Ovary (tissue), 9 donors: ENCODE measurements around the gene FARS2. TPM values are rescaled to one million over a fixed set of nuclear protein-coding genes. Genes with fewer than 3 reads are reported as not detected.

ENCODE experiments used
- DNase-seq, 5 donors: peaks; one replicate each; pipeline ENCODE4 v3.0.0-alpha.2; 2019 to 2020
- H3K27ac ChIP-seq, 2 donors: fragments of 200-600 bp; one replicate each; pipeline versions ENCODE4 v1.5.1 to v1.8.0; 2019 to 2022
- H3K27me3 ChIP-seq: fragments of 200-600 bp; one replicate; pipeline ENCODE4 v1.8.0; 2022
- H3K36me3 ChIP-seq: fragments of 200-600 bp; sonication (generic); one replicate; pipeline ENCODE4 v1.5.1; 2019
- H3K4me1 ChIP-seq: one replicate; pipeline ENCODE4 v1.8.1; 2013; ENCODE audit warnings: mild to moderate bottlenecking, moderate library complexity; ENCODE audit not compliant: insufficient read depth
- H3K4me3 ChIP-seq: fragments of 200-600 bp; sonication (generic); one replicate; pipeline ENCODE4 v1.5.1; 2017
- H3K9me3 ChIP-seq, 2 donors: fragments of 200-600 bp in 1 of 2; sonication (generic) in 1 of 2; one replicate each; pipeline versions ENCODE4 v1.5.1 to v1.8.1; 2013 to 2019; ENCODE audit warnings: mild to moderate bottlenecking in 1 of 2, moderate library complexity in 1 of 2
- CTCF ChIP-seq, 3 donors: fragments of 450-650 bp in 2 of 3; fragments of 200-600 bp in 1 of 3; IDR thresholded peaks; one replicate each; pipeline versions ENCODE4 v1.5.1 to v1.8.0; 2016 to 2022; ENCODE audit warnings: antibody characterized with exemption in 3 of 3, mild to moderate bottlenecking in 1 of 3
- EP300 ChIP-seq: sonication (generic); formaldehyde crosslinking; IDR thresholded peaks from one replicate; pipeline ENCODE4 v1.6.1; 2017; ENCODE audit warnings: antibody characterized with exemption
- POLR2A ChIP-seq: fragments of 450-650 bp; IDR thresholded peaks from one replicate; pipeline ENCODE4 v1.6.1; 2017; ENCODE audit warnings: antibody characterized with exemption, mild to moderate bottlenecking, moderate library complexity
- WGBS, 3 donors: extraction: QIAGEN DNeasy Blood & Tissue Kit in 1 of 3; methylation state at CpG; one replicate each; pipeline versions ENCODE4 v1.1.5 to v1.1.7; 2013 to 2017; 5-methylcytosine and 5-hydroxymethylcytosine counted together
- intact Hi-C, 4 donors: fragments of 100-400 bp; cut with DNase I; formaldehyde crosslinking; loops; one replicate each; pipeline versions ENCODE4 v1.11.0 to v1.15.1; 2022 to 2023
- polyA plus RNA-seq, 2 donors: library from polyadenylated mRNA; stranded (reverse); fragments of 200-250 nt in 1 of 2; fragments of 350-450 nt in 1 of 2; fragmentation: Illumina TruSeq in 1 of 2; extraction: RNeasy Lipid Tissue Mini Kit (QIAGEN cat#74804) in 1 of 2; gene quantifications; one replicate each; pipeline ENCODE4 v1.2.3, GENCODE V29; 2013 to 2014
- total RNA-seq, 7 donors: library from RNA; depleted of rRNA in 2 of 7; stranded (reverse); fragments of >200 nt in 2 of 7; fragmentation: NEBNext Ultra II Directional in 3 of 7; extraction: Animal tissue kit (Norgen Biotek cat#: 25700) in 3 of 7; gene quantifications; one replicate each; pipeline versions ENCODE4 v1.1.0 to v1.2.4, GENCODE V29; 2016 to 2023
- donor health status: DM: no; HTN: no; CAD: no; lungs with moderate emphysema.
- donor health status: DM: no; HTN: no; CAD: no.
- donor health status: Bipolar disorder and iron deficiency.
- donor health status: DM: yes; HTN: yes; CAD: no.
- donor health status: DM: no; HTN: no; CAD: no.
- donor health status: DM: yes; HTN: yes; CAD: no.

The FARS2 gene
- total and polyA plus RNA-seq, 9 donors = 9.2 to 17.5 (median 11.0) TPM

- Histone ChIP-seq H3K9me3 (no peaks in the 10 kb centered on the region), H3K27me3 (no peaks in the 10 kb centered on the region), H3K36me3 (no peaks in the 10 kb centered on the region), H3K27ac (no peak overlapping the region), H3K4me1 (no peaks in the 10 kb centered on the region), H3K4me3 (no peak overlapping the region)
- TF ChIP-seq POLR2A (no peak), CTCF (IDR thresholded peaks at IDR 0.05) (no peak), EP300 (no peak)
- 95 to 96% (median 96%) methylated on average over 6 of the region's 6 CpGs for WGBS, 3 donors
- intact Hi-C loops = no loop called here
- DNase-seq = no peak
Measured at GRCh38 chr6:5223309-5223708, 38.0 kb upstream of the FARS2 start.

GRCh38 chr6:5229356-5229755 lies 32.0 kb upstream of the FARS2 start:
- Histone ChIP-seq H3K4me1 (no peaks in the 10 kb centered on the region), H3K27ac (no peak overlapping the region), H3K4me3 (no peak overlapping the region), H3K36me3 (no peaks in the 10 kb centered on the region), H3K27me3 (no peaks in the 10 kb centered on the region), H3K9me3 (no peaks in the 10 kb centered on the region)
- WGBS, 3 donors = 92 to 95% (median 95%) methylated on average over 3 of the region's 3 CpGs
- DNase-seq = no peak
- no peak for TF ChIP-seq CTCF (IDR thresholded peaks at IDR 0.05)
- no peak for TF ChIP-seq POLR2A
- TF ChIP-seq EP300 = no peak
- intact Hi-C loops = no loop called here

- H3K4me1 ChIP-seq = no peaks in the 10 kb centered on the region
- H3K27ac ChIP-seq = no peak overlapping the region
- 71 to 76% (median 74%) methylated on average over 4 of the region's 4 CpGs for WGBS, 3 donors
- H3K27me3 ChIP-seq = no peaks in the 10 kb centered on the region
- intact Hi-C loops = no loop called here
- TF ChIP-seq CTCF (IDR thresholded peaks at IDR 0.05) (no peak), EP300 (no peak), POLR2A (no peak)
- H3K9me3 ChIP-seq = no peaks in the 10 kb centered on the region
- no peak overlapping the region for H3K4me3 ChIP-seq
- DNase-seq = no peak
- H3K36me3 ChIP-seq = no peaks in the 10 kb centered on the region
Measured at GRCh38 chr6:5230081-5230480, 31.2 kb upstream of the FARS2 start.

DNA sequence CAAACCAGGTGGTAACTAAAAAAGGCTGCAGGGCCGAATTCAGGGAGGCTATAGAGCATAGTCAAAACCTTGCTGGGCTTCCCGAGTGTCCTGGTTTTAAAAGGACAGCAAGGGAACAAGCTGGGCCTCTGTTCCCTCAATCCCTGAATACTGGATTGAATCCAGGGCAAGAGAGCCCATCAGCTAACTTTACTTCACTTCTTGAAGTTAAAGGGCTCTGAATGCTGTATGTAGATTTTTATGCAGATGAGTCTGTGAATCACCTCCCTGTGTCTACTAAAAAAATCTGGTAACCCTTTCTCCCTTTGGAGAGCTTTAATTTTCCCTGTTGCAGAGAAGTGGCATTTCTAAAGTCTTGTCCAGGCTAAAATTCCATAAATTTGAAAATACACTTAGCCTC lies 30.0 kb upstream of the FARS2 start:
- H3K4me3 ChIP-seq = no peak overlapping the region
- TF ChIP-seq EP300 (no peak), CTCF (IDR thresholded peaks at IDR 0.05) (no peak), POLR2A (no peak)
- no peaks in the 10 kb centered on the region for H3K4me1 ChIP-seq
- H3K9me3 ChIP-seq = no peaks in the 10 kb centered on the region
- intact Hi-C loops = no loop called here
- H3K36me3 ChIP-seq = no peaks in the 10 kb centered on the region
- no peak for DNase-seq
- no peak overlapping the region for H3K27ac ChIP-seq
- WGBS, 3 donors = 67 to 88% (median 79%) methylated on average over 2 of the region's 2 CpGs
- H3K27me3 ChIP-seq = no peaks in the 10 kb centered on the region

DNA sequence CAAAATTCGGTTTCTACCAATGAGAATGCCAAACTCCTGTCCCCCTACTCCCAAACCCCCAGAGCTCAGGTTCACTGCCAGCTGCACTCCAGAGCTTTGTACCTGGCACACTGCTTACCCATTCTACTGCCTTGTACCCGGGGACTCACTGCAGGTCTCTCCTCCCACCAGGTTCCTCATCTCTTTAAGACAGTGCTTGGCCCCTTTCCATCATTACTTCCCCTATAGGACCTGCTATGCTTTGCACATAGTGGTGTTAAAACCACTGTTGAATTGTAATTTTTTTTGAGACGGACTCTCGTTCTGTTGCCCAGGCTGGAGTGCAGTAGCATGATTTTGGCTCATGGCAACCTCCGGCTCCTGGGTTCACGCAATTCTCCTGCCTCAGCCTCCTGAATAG lies 26.4 kb upstream of the FARS2 start:
- Histone ChIP-seq H3K4me3 (no peak overlapping the region), H3K9me3 (no peaks in the 10 kb centered on the region), H3K27ac (no peak overlapping the region), H3K4me1 (no peaks in the 10 kb centered on the region), H3K36me3 (no peaks in the 10 kb centered on the region), H3K27me3 (no peaks in the 10 kb centered on the region)
- no peak for TF ChIP-seq POLR2A
- no peak for TF ChIP-seq EP300
- no peak for TF ChIP-seq CTCF (IDR thresholded peaks at IDR 0.05)
- intact Hi-C loops = no loop called here
- WGBS, 3 donors = 92 to 95% (median 94%) methylated on average over 6 of the region's 6 CpGs
- DNase-seq = no peak
